Measurements from ENCODE around the gene CRADD.
"Not testable (repeated sequence)": the region's sequence is repeated elsewhere in the genome, so short reads cannot be mapped to it uniquely, and the experiment has no call there.

CRADD gene

GRCh38 chr12:93789767-93790166, 112.6 kb downstream of the CRADD start:
- DNase-seq: no peak

- no peak for DNase-seq
Measured at GRCh38 chr12:93790472-93791152, 113.4 kb downstream of the CRADD start.

- no peak for DNase-seq
Measured at GRCh38 chr12:93793007-93793406, 115.8 kb downstream of the CRADD start.

GRCh38 chr12:93793983-93794382, 116.8 kb downstream of the CRADD start:
- DNase-seq: no peak

- DNase-seq: no peak
Measured at GRCh38 chr12:93794738-93795137, 117.6 kb downstream of the CRADD start.

GRCh38 chr12:93795352-93795751, 118.2 kb downstream of the CRADD start:
- DNase-seq: no peak

GRCh38 chr12:93796729-93797128, 119.6 kb downstream of the CRADD start:
- DNase-seq: no peak

GRCh38 chr12:93798279-93799151, 121.3 kb downstream of the CRADD start:
- no peak for DNase-seq

- not testable (repeated sequence) for DNase-seq
Measured at GRCh38 chr12:93801666-93802065, 124.5 kb downstream of the CRADD start.

GRCh38 chr12:93802293-93802692, 125.1 kb downstream of the CRADD start:
- DNase-seq: no peak

GRCh38 chr12:93802698-93803423, 125.7 kb downstream of the CRADD start:
- no peak for DNase-seq

GRCh38 chr12:93803424-93803807, 126.2 kb downstream of the CRADD start:
- DNase-seq: no peak

GRCh38 chr12:93804392-93805179, 127.4 kb downstream of the CRADD start:
- no peak for DNase-seq

- no peak for DNase-seq
Measured at GRCh38 chr12:93805736-93806141, 128.6 kb downstream of the CRADD start.

- no peak for DNase-seq
Measured at GRCh38 chr12:93807354-93807753, 130.2 kb downstream of the CRADD start.

- no peak for DNase-seq
Measured at GRCh38 chr12:93808169-93808899, 131.2 kb downstream of the CRADD start.

- DNase-seq: no peak
Measured at GRCh38 chr12:93812626-93813025, 135.5 kb downstream of the CRADD start.

GRCh38 chr12:93813186-93813585, 136.0 kb downstream of the CRADD start:
- no peak for DNase-seq

GRCh38 chr12:93813972-93814821, 137.0 kb downstream of the CRADD start:
- DNase-seq: peak; percentile 16

- no peak for DNase-seq
Measured at GRCh38 chr12:93818488-93819049, 141.4 kb downstream of the CRADD start.

GRCh38 chr12:93819050-93819491, 141.9 kb downstream of the CRADD start:
- DNase-seq: no peak
